Neuronal stem cell (in vitro differentiated cells): ENCODE data around the gene OSBPL9.

Source experiments
- DNase-seq: peaks from one replicate; pipeline ENCODE4 v3.0.0-alpha.2; 2013; ENCODE audit warnings: low spot score
- H2AFZ ChIP-seq: one replicate; pipeline ENCODE4 v1.6.1; 2013; ENCODE audit warnings: mild to moderate bottlenecking, low read length, inconsistent platforms
- H2AK5ac ChIP-seq: 2 replicates; pipeline ENCODE4 v1.6.1; 2013; ENCODE audit warnings: low read depth, mild to moderate bottlenecking, inconsistent platforms, low read length, moderate library complexity, mixed read lengths
- H2BK120ac ChIP-seq: 2 replicates; pipeline ENCODE4 v1.6.1; 2013; ENCODE audit warnings: low read depth, mild to moderate bottlenecking, inconsistent platforms, low read length, moderate library complexity, mixed read lengths
- H2BK12ac ChIP-seq: one replicate; pipeline ENCODE4 v1.6.1; 2013; ENCODE audit warnings: low read length, inconsistent platforms
- H2BK15ac ChIP-seq: 2 replicates; pipeline ENCODE4 v1.6.1; 2013; ENCODE audit warnings: mild to moderate bottlenecking, low read length, inconsistent platforms, mixed read lengths
- H2BK5ac ChIP-seq: one replicate; pipeline ENCODE4 v1.6.1; 2013; ENCODE audit warnings: inconsistent platforms, mild to moderate bottlenecking, low read length, moderate library complexity
- H3K14ac ChIP-seq: one replicate; pipeline ENCODE4 v1.6.1; 2013; ENCODE audit warnings: low read length, inconsistent platforms
- H3K18ac ChIP-seq: 2 replicates; pipeline ENCODE4 v1.6.1; 2013; ENCODE audit warnings: low read length, inconsistent platforms
- H3K23ac ChIP-seq: 2 replicates; pipeline ENCODE4 v1.6.1; 2013; ENCODE audit warnings: low read depth, mild to moderate bottlenecking, mixed read lengths, low read length, inconsistent platforms; ENCODE audit not compliant: poor library complexity
- H3K27ac ChIP-seq: replicated peaks from 3 replicates; pipeline ENCODE4 v1.5.1; 2013; ENCODE audit warnings: low read length, inconsistent platforms
- H3K27me3 ChIP-seq, 3 experiments: 2 replicates each; pipeline ENCODE4 v1.6.1; 2013; ENCODE audit warnings: low read length in 3 of 3, mild to moderate bottlenecking in 2 of 3, inconsistent platforms in 1 of 3, low read depth in 1 of 3, mixed read lengths in 1 of 3, moderate library complexity in 1 of 3; ENCODE audit not compliant: control insufficient read depth in 3 of 3, insufficient read depth in 3 of 3
- H3K36me3 ChIP-seq, 2 donors: replicated peaks in 1 of 2; 2 replicates each; pipeline ENCODE4 v1.6.1; 2013; ENCODE audit warnings: low read length in 2 of 2; ENCODE audit not compliant: control insufficient read depth in 2 of 2, insufficient read depth in 2 of 2
- H3K4ac ChIP-seq: 2 replicates; pipeline ENCODE4 v1.6.1; 2013; ENCODE audit warnings: inconsistent platforms, mild to moderate bottlenecking, low read length, moderate library complexity
- H3K4me1 ChIP-seq, 2 donors: 1 replicate in 1 of 2; 2 replicates in 1 of 2; pipeline ENCODE4 v1.6.1; 2013; ENCODE audit warnings: low read length in 2 of 2, low read depth in 1 of 2; ENCODE audit not compliant: control insufficient read depth in 2 of 2, insufficient read depth in 1 of 2
- H3K4me2 ChIP-seq: one replicate; pipeline ENCODE4 v1.6.1; 2013; ENCODE audit warnings: mild to moderate bottlenecking, low read length, inconsistent platforms; ENCODE audit not compliant: insufficient read depth, poor library complexity, severe bottlenecking
- H3K4me3 ChIP-seq, 2 donors: 2 replicates each; pipeline ENCODE4 v1.5.1; 2013; ENCODE audit warnings: low read length in 2 of 2, mild to moderate bottlenecking in 2 of 2, inconsistent platforms in 1 of 2, moderate library complexity in 1 of 2
- H3K79me1 ChIP-seq: one replicate; pipeline ENCODE4 v1.6.1; 2013; ENCODE audit warnings: low read depth, mild to moderate bottlenecking, inconsistent platforms, low read length, moderate library complexity
- H3K9ac ChIP-seq: one replicate; pipeline ENCODE4 v1.6.1; 2013; ENCODE audit warnings: mild to moderate bottlenecking, low read depth, low read length, inconsistent platforms; ENCODE audit not compliant: poor library complexity
- H3K9me3 ChIP-seq, 2 donors: replicated peaks in 1 of 2; 2 replicates each; pipeline versions ENCODE3 to v1.6.1; 2013; ENCODE audit warnings: low read length in 2 of 2, mild to moderate bottlenecking in 2 of 2, inconsistent platforms in 1 of 2, low read depth in 1 of 2, mixed read lengths in 1 of 2, moderate library complexity in 1 of 2; ENCODE audit not compliant: control insufficient read depth in 2 of 2, insufficient read depth in 1 of 2
- H4K8ac ChIP-seq: one replicate; pipeline ENCODE4 v1.6.1; 2013; ENCODE audit warnings: low read depth, mild to moderate bottlenecking, inconsistent platforms, low read length, moderate library complexity
- H4K91ac ChIP-seq: one replicate; pipeline ENCODE4 v1.6.1; 2013; ENCODE audit warnings: low read length, low read depth, mild to moderate bottlenecking, inconsistent platforms; ENCODE audit not compliant: poor library complexity
- WGBS, 2 donors: extraction: QIAGEN DNeasy Blood & Tissue Kit; methylation state at CpG; one replicate each; pipeline ENCODE4 v1.1.7; 2013; ENCODE audit warnings: missing lambda C conversion rate in 2 of 2, mixed read lengths in 1 of 2; ENCODE audit not compliant: insufficient read length in 2 of 2, insufficient replicate concordance in 1 of 2; ENCODE audit errors: extremely low coverage in 2 of 2; 5-methylcytosine and 5-hydroxymethylcytosine counted together

The OSBPL9 gene

GRCh38 chr1:51615780-51616291 lies 1.1 kb upstream of the OSBPL9 start:
- Histone ChIP-seq H3K36me3 (no peaks in the 10 kb centered on the region), H3K4me3 (no peak overlapping the region)
- DNase-seq, result no peak

GRCh38 chr1:51616490-51616889 lies 402 bp upstream of the OSBPL9 start:
- Histone ChIP-seq H4K8ac (no peak overlapping the region), H2BK5ac (no peak overlapping the region), H3K4me1 (peaks cover 0 to 3% of the 10 kb centered on the region in 2 donors), H4K91ac (no peak overlapping the region), H3K9ac (no peak overlapping the region), H3K14ac (no peak overlapping the region), H3K18ac (no peak overlapping the region), H2BK120ac (no peak overlapping the region), H3K4me2 (no peak overlapping the region), H2AFZ (peak overlapping the region; percentile 96), H2AK5ac (no peak overlapping the region), H3K79me1 (no peaks in the 10 kb centered on the region), H2BK12ac (no peak overlapping the region), H3K27me3 (peaks cover 0 to 19% (median 0%) of the 10 kb centered on the region in 3 experiments), H3K36me3 (no peaks in the 10 kb centered on the region), H3K4me3 (peak overlapping the region in 1 of 2 donors; percentile 67), H3K4ac (no peak overlapping the region), H3K23ac (no peak overlapping the region), H2BK15ac (no peak overlapping the region), H3K9me3 (no peaks in the 10 kb centered on the region), H3K27ac (no peak overlapping the region)
- no peak for DNase-seq
- WGBS, 2 donors, result 100% methylated on average over 1 of the region's 4 CpGs; no CpG with 5 or more reads in 1 of the 2 donors

More at GRCh38 chr1:51615780-51616291, 1.1 kb upstream of the OSBPL9 start:
- H3K14ac ChIP-seq, result no peak overlapping the region
- H3K27ac ChIP-seq, result no peak overlapping the region
- no peaks in the 10 kb centered on the region for H3K9me3 ChIP-seq
- H4K8ac ChIP-seq, result no peak overlapping the region
- no peak overlapping the region for H2BK120ac ChIP-seq
- no peak overlapping the region for H3K9ac ChIP-seq
- H3K18ac ChIP-seq, result no peak overlapping the region
- no peak overlapping the region for H2AK5ac ChIP-seq
- H3K4me1 ChIP-seq, result peaks cover 0 to 3% of the 10 kb centered on the region in 2 donors
- H3K79me1 ChIP-seq, result no peaks in the 10 kb centered on the region
- no peak overlapping the region for H2BK12ac ChIP-seq
- H3K27me3 ChIP-seq, result peaks cover 0 to 24% (median 0%) of the 10 kb centered on the region in 3 experiments
- no peak overlapping the region for H2BK15ac ChIP-seq
- H4K91ac ChIP-seq, result no peak overlapping the region
- no peak overlapping the region for H3K23ac ChIP-seq
- peak overlapping the region; percentile 96 for H2AFZ ChIP-seq
- no peak overlapping the region for H3K4ac ChIP-seq
- WGBS, 2 donors, result no CpG with 5 or more reads among the region's 10 CpGs
- H3K4me2 ChIP-seq, result no peak overlapping the region
- H2BK5ac ChIP-seq, result no peak overlapping the region

- Histone ChIP-seq H3K4me2 (no peak overlapping the region), H2AFZ (no peak overlapping the region), H3K9me3 (no peaks in the 10 kb centered on the region), H2BK15ac (no peak overlapping the region), H3K36me3 (no peaks in the 10 kb centered on the region), H3K4me1 (peaks cover 2 to 4% of the 10 kb centered on the region in 2 donors), H3K79me1 (no peaks in the 10 kb centered on the region), H3K4me3 (no peak overlapping the region), H2AK5ac (no peak overlapping the region), H3K4ac (no peak overlapping the region), H3K27ac (no peak overlapping the region), H2BK12ac (no peak overlapping the region), H2BK120ac (no peak overlapping the region), H3K23ac (no peak overlapping the region), H4K8ac (no peak overlapping the region), H3K9ac (no peak overlapping the region), H3K27me3 (peaks cover 0 to under 1% (median 0%) of the 10 kb centered on the region in 3 experiments), H2BK5ac (no peak overlapping the region), H3K18ac (no peak overlapping the region), H3K14ac (no peak overlapping the region), H4K91ac (no peak overlapping the region)
- DNase-seq, result no peak
- no CpG with 5 or more reads among the region's 1 CpG for WGBS, 2 donors
Measured at GRCh38 chr1:51618715-51619114, 1.8 kb downstream of the OSBPL9 start.

- Histone ChIP-seq H3K14ac (no peak overlapping the region), H2BK15ac (no peak overlapping the region), H2BK12ac (no peak overlapping the region), H2BK120ac (no peak overlapping the region), H3K4ac (no peak overlapping the region), H2AK5ac (no peak overlapping the region), H3K4me2 (no peak overlapping the region), H2AFZ (no peak overlapping the region), H3K36me3 (no peaks in the 10 kb centered on the region), H3K23ac (no peak overlapping the region), H3K9me3 (no peaks in the 10 kb centered on the region), H2BK5ac (no peak overlapping the region), H4K91ac (no peak overlapping the region), H4K8ac (no peak overlapping the region), H3K4me3 (no peak overlapping the region), H3K4me1 (peaks cover 2 to 4% of the 10 kb centered on the region in 2 donors), H3K27ac (no peak overlapping the region), H3K27me3 (no peaks in the 10 kb centered on the region), H3K79me1 (no peaks in the 10 kb centered on the region), H3K18ac (no peak overlapping the region), H3K9ac (no peak overlapping the region)
- WGBS, 2 donors, result no CpG with 5 or more reads among the region's 1 CpG
- no peak for DNase-seq
Measured at GRCh38 chr1:51620470-51620869, 3.6 kb downstream of the OSBPL9 start.
